ENCODE measurements around the gene TRNT1.

TRNT1 gene

DNA sequence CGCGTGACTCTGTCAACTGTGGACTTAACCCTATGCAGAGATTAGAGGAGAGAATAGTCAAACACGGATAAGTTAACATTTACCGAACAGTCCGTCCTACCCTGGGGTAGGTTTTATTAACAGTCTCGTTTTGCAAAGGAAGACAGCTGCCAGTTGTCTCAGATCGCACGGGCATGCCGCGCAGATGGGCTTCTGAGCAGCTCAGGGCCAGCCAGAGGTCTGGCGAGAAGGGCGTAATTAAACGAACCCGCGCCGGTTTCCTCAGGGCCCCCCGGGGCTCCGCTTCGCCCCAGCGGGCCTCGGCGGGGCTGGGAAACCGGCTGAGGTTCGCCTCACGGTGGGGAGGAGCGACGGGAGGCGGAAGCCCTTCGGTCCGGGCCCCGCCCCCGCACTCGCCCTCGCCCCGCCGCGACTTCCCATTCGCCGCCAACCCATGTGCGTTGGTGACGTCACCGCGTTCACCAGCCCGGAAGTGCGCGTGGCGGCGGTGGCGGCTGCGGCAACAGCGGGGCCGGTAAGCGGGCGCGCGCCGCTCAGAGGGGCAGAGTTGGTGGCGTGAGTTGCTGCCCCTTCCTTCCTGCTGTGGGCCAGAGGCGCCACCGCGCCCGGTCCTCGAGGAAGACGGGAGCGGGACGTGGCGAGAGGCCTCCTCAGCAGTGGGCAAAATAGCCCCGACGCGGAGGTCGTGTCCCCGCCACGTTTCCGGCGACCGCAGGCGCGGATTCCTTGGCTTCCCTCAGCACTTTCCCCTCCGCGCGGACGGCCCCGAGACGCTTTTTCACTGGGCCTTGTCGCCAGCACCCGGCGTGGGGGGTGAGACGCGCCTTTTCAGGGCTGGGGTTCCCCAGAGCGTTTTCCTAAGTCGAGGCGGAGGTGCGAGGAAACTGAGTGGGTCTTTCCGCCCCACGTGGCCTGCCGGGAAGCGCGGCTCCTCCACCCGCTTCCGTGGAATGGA is at the start of gene TRNT1:
Gene TRNT1, plus strand, starts transcription at position 464 of the 955 bp plus-strand sequence. CDS start 2,101 bp downstream, outside the sequence.
- peak; percentile 92 for DNase-seq (ENCODE audit: low spot score)

DNA sequence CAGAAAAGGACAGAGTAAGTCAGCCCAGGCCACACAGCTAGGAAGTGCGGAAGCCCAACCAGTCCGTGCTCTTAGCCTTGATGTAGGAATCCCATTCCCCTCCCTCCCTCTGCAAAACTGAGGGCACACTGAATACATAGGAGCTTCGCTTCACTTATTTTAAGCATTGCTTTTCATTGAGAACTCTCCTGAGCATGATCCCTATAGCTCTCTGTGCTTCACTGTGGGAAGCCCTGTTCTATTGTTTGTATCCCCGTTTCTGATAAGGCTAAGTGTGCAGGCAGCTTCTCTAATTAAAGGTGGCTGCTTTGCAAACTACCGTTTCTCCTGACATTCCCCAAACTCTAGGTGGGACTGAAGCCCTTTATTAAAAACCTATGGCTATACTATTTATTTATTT is 46.4 kb upstream of the TRNT1 start:
- no peak for DNase-seq (ENCODE audit: low spot score)

DNA sequence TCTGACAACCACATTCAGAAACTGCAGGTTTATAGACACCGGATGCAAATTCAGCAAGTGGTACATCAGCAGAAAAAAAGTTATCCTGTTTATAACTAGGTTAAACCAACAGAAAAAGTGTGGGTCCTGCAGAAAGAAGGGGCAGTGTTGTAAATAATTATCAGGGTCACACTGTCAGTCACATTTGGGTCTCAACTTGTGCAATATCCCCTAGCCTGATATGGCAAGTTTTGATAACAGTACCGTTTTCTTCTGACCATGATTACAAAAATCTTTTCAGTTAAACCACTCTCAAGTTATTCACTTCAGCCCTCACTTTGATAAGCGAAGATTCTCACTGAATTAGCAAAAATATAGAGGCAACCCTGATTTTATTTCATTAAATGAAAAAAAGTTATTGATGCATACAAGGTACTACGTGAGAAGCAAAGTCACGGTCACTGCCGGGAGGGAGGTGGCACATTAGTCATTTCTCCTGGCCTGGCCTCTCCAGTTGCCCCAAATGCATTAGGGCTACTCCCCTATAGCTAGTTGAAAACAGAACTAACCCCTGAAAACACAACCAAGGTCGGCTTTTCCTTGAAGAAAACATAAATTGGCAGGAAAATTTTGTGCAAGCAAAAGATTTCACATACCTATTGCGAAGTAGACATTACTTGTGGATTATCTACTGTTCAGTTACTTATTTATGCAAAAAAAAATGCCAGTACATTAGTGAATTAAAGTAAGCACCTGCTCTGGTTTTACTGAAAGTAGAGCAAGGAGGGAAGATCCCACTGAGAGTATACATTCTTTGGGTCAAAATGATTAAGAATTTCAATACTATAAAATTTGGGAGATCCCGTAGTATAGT is 45.1 kb upstream of the TRNT1 start:
- no peak for DNase-seq (ENCODE audit: low spot score)

DNA sequence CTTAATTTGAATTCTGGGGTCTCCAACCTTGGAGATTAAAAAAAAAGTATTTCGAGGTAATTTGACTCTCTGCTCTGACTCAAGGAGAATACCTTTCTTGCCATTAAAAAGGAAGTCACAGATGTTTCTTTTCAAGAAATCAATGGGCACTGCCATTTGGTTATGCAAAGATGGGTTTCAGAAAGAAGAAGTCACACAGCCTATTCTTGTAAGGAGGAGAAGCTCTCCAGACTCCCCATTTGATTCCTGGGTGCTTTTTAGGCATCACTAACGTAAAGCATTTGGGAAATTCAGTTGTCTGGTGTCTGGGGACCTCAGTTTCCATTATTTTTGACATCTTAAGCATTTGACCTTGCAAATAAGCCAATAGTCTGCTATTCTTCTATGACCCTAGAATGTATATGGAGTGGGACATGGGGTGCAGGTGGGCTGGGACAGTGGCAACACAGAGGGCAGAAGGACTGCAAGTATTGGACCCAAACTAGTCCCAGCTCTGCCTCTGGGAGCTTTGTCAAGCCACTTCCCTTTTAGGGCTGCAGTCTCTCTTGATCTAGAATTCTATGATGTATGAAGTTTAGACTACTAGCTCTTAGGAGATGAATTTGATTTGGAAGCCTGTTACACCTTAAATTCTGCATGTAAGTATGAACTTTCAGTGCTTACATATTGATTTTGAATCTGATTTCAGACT is 44.4 kb upstream of the TRNT1 start:
- DNase-seq (ENCODE audit: low spot score): no peak

DNA sequence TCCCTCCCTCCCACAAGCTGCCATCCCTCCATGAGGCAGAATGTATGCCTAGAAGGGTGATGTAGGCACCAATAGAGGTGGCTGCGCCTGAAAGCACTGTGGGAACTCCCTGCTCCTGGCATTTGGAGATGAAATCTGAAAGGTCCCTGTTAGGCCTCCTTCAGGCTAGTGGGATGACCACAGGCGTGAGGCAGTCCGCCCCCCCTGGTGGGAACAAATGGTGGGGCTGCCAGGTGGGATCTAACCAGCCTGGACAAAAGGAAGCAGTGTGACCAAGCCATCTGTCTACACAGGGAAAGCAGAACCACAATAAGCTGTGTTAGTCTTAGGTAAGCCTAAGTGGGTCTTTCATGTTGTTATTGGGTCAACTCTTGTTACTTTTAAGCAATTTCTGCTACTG is 41.9 kb upstream of the TRNT1 start:
- no peak for DNase-seq (ENCODE audit: low spot score)

DNA sequence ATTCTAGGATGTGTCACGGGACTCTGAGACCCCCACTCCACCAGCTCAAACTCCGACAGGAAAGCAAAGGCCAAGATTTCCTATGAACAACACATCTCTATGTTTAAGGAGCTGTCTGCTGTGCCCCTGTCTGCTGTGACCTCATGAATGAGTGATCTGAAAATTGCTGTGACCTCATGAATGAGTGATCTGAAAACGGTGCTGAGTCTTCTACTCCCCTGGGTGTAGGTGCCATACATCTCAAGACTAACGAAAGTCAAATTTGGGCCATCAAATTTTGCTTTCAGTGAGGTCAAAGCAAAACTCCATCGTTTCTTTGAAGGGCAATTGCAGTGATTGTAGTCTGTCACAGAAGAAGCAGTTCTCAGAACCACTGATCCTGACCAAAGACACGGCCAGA is 41.0 kb upstream of the TRNT1 start:
- DNase-seq (ENCODE audit: low spot score): no peak

DNA sequence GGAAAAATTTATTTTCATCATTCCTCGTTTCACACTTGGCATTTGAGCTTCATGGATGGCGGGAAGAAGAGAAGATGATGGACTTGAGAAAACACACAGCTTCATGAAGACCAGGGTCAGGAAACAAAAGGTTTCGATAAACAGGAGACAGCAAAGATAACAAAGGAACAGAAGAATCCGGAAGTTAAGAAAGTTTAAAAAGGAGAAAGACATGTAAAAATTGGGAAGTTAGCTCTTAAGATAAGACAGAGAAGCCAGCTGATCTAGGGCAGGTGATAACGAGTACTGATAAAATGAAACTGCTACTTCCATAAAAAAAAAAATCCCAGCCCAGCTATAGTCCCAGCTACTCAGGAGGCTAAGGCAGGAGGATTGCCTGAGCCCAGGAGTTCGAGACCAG is 40.5 kb upstream of the TRNT1 start:
- DNase-seq (ENCODE audit: low spot score): no peak

DNA sequence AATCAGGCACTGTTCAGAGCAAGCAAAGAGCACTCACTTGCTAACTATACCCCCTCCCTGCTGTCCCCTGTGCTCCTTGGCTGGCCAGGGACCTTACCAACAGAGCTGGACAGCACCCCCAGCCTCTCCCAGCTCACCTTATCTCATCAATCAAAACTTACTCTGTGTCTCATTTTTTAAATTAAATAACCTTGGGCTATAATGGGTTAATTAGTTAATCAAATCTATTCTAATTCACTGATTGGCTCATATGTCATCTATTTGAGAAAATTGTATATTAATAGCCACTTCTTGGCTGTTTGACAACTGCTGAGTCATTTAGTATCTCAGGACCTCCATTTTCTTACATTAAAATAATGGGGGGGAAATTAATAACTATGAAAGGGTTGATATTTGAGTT is 39.5 kb upstream of the TRNT1 start:
- no peak for DNase-seq (ENCODE audit: low spot score)

DNA sequence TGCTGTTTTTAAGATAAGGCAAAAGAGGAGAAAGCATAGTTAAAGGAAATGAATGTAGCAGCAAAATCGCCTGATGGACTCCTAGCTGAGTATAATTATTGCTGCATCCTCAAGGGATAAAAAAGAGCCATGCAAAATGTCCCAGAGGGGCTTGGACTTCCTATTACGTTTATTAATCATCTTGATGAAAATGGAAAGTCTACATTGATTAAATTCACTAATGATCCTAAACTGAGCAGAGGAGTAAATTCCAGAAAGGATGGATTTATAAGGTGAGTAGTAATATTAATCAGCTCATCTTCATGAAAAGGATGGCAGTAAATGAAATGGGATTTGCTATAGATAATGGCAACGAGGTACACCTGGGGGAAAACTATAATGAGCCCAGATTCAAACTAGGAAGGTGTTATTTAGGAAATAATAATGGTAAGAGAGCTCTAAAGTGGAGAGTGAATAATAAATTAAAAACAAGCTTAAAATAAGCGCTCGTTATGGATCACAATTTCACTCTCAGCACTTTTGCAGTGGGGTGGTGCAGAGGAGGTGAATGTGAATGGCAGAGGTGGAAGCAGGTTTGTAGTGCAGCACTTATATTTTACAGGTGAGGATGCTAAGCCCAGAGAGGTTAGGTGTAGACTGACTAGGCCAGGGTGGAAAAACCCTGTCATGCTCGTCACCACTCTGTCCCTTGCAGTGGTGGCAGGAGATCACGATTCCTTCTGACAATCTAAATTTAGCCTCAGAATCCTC is 38.8 kb upstream of the TRNT1 start:
- DNase-seq (ENCODE audit: low spot score): no peak

DNA sequence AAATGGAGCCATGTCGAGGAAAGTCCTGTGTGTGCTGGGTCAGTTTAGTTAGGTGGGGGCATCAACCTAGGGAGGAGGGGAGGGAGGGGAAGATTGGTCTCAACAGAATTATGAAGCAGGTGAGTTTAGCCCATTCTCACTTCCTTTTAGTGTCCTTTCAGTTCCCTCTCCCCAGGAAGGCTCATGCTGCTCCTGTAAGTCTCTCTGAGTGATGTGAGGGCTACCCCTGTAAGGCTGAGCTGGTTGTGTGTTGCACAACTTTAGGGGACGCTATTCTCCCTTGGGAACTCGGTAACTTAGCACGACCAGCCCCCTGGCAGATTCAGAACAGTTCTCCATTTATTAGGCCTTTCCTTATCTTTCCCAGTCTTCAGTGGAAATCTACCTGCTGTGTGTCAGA is 37.7 kb upstream of the TRNT1 start:
- DNase-seq (ENCODE audit: low spot score): no peak

DNA sequence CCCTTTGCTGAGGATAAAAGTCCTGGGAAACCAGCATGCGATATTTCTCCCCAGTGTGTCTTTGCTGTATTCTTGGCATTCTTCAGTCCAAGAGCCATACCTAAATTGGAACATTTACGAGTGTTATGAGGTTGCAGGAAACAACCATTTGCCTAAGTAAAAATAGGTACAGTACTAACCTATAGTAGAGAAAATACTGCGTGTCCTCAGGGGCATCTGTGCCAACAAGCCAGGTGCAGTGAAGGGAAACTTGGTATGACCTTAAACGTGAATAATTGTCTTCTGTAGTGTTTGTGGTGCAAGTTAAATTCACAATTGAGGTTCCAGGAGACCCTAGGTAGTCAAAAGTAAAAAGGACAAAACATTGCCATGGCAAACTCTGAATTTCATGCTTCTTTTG is 28.8 kb upstream of the TRNT1 start:
- no peak for DNase-seq (ENCODE audit: low spot score)

DNA sequence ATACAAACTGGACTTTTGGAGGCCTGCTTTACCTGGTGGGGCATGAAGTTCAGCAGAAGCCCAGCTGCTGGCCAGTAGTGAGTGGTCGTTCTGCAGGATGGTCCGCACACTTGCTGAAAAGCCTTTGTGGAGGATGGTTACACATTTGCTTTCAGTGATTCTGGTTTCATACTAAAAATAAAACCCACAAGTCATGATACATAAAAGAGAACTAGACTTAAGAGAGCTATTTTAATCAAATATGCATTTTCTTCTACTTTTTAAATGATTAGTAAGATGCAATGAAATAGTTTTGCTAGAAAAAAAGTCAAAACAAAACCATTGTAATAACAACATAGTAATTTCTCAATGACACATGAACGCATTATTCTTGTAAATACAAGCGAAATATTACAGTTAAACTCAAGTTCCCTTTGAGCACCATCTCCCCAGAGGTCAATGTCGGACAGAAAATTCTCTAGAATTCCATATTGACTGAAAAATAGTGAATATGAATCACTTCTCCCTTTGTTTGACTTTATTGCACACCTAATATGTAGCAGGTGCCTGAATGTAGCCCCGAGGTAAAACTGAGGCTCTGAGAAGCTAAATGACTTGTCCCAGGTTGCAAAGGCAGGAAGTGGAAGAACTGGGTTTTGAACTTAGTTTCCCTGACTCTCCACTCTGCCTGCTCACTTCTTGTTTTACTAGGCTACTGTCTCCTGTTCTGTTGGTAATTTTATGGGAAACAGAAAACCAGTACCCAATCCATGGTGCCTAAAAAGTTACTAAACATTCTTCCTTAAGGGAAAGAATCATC is 24.9 kb upstream of the TRNT1 start:
- no peak for DNase-seq (ENCODE audit: low spot score)

DNA sequence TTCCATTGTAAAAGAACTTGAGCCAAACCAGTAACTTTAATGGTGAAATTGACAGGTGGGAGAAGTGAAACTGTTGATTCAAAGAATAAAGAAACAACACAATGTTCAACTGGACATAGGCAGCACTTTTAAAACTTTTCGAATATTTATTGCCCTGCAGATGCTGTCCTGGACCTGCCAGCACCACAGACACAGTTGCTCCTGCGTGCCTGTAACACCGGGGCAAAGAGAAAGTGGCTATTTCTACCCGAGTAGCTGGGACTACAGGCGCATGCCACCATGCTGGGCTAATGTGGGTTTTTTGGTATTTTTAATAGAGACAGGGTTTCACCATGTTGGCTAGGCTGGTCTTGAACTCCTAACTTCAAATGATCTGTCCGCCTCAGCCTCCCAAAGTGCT is 24.0 kb upstream of the TRNT1 start:
- no peak for DNase-seq (ENCODE audit: low spot score)

DNA sequence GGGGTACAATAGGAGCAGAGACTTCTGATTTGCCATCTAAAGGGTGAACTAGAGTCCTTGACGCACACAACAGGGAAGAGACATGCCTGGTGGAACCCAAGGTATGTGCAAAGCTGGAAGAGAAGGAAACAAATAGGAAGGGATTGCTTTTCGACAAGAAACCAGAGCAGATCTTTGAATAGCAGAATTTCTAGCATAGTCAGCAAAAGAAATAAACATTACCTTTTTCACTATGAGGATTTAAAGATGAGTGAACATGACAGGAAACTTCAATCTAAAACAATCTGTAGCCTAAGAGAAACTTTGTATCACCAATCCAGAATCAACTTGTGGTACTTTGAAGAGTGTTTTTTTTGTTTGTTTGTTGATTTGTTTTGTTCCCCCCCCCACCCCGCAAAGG is 21.5 kb upstream of the TRNT1 start:
- no peak for DNase-seq (ENCODE audit: low spot score)

DNA sequence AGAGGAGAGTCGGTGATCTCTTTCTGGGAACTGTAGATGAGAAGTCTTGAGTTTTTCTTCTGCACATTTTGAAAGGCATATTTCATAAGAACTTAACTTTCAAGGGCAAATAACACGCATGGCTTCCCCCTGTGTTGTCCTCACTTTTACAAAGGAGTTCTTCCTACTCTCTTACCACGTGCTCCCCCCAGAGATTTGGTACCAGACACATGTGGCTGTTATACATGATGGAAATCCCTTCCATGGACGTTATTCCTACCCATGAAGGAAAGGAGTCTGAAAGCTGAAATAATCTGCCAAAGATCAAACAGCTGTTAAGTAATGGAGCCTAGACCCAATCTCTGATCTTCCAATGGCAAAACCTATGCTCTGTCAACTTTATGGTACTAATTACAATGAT is 20.9 kb upstream of the TRNT1 start:
- DNase-seq (ENCODE audit: low spot score): no peak

DNA sequence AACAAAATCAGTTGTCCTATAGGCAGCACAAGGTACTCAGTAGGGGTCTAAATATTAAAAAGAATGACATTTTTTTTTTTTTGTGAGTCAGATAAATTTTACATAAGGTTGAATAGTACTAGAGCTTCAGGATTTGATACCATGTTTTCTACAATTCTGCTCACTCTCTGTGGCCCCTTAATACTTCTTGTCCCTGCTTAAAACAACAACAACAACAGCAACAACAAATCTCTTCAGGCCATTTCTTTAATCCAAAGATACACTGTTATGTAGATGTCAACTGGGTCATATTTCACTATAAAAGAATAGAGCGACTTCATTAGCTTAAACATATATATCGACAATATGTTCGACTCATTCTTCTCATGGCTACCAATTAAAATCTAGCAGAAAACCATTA is 19.6 kb upstream of the TRNT1 start:
- DNase-seq (ENCODE audit: low spot score): no peak

DNA sequence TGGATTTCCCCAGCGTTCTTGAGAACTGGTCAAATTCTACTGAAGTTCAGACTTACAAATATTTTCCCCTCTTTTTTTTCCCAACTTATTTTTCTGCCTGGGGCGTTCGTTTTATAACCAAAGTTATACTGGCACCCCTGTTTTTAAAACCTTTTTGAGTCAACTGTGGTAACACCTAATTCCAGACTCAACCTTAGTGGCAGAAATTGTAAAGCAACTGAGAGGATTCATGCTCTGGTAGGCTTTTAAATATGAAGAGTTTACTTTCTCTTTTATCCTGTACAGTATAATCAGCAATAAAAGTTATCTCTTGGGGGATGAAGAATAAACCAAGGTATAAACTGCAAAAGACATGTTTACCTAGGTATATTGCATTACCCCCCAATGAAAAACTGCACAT is 18.9 kb upstream of the TRNT1 start:
- no peak for DNase-seq (ENCODE audit: low spot score)

DNA sequence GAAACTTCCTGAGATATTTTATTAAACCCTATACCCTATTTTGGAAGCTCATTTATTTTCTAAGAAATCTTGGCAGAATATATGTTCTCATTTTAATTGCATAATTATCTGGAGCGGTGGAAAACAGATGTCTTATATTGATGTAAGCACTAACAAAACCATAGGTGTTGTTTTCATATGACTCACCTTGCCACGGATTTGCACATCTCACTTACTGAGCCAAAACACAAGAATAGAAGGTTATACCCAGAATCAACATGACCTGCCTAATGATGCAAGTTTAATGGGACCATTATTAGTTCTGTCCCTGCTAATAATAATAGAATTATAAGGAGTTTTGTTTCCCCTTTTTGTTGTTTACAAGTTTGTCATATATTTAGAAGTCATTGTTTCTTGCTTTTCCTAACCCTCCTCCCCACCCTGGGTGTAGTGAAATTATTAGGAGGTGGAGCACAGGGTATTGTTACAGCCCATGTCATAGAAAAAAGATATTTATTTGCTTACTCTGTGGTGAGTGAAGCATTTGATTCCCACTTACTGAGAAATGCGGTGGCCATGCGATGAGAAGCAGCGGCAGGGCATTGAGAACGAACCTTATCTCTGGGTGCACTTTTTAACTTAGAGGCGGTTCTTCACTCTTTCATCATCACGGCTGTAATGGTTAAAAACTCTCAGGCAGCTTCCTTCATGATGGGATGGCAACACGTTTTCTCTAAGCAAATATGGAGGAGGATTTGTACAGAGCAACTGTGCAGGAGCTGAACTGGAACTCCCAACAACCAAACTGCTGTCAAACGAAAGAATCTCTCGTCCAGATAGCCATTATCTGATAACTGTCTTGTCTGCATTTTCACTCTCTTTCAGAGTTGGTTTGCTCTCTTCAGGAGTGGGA is 17.1 kb upstream of the TRNT1 start:
- DNase-seq (ENCODE audit: low spot score): no peak

DNA sequence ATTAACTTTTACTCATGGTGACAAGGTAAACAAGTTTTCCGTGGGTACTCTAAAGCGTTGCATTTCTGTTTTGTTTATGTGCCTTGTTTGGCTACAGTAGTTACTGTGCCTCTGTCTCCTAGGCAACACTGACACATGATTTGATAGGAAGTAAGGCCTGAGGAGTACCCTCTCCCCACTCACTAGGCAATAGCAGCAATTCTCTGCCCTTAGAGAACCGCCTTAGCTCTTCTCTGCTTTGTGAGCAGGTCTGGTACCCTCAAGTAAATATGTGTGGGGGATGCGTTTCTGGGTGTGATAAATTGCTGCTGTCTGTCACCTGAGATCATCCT is 16.5 kb upstream of the TRNT1 start, which contains the start of gene IL5RA:
Gene IL5RA, minus strand, starts transcription at position 76 of the 332 bp plus-strand sequence. CDS start 5,390 bp downstream, outside the sequence.
- no peak for DNase-seq (ENCODE audit: low spot score)

Data from hepatic stellate cell (primary cell).